HCT116 (cell line): Measurements from ENCODE around the gene SRRM1. TPM values are rescaled to one million over a fixed set of nuclear protein-coding genes. Genes with fewer than 3 reads are reported as not detected.
A peak's percentile ranks its signal among the peaks of the same experiment; 100 is the strongest.

Experiments
- ATAC-seq: fragments of 200-7000 bp; cut with Tn5 transposase; 2 replicates; pipeline ENCODE4 v1.9.1; 2020; ENCODE audit warnings: mild to moderate bottlenecking, moderate library complexity
- BruUV-seq: library from RNA; stranded (reverse); fragments of 400-500 nt; replicated peaks from 2 replicates; lab custom pipeline; 2021; lab: Mats Ljungman, UMichigan
- CTCF ChIA-PET: fragments of 300-600 bp; sonication (Branson Sonifier 250); formaldehyde crosslinking; loops from one replicate; lab custom pipeline; 2021; ENCODE audit warnings: antibody characterized with exemption; lab: Charles Lee
- POLR2A ChIA-PET: fragments of 300-600, 350-600 bp; sonication (Branson Sonifier 250); formaldehyde crosslinking; loops from one replicate; lab custom pipeline; 2021; ENCODE audit warnings: antibody characterized with exemption; lab: Charles Lee
- RAD21 ChIA-PET, 2 experiments: fragments of 300-600 bp; sonication (Branson Sonifier 250); formaldehyde crosslinking; loops; one replicate each; lab custom pipeline; 2023; ENCODE audit warnings: low total read pairs in 2 of 2; ENCODE audit not compliant: uncharacterized antibody in 2 of 2, unreplicated experiment in 2 of 2, low non-redundant PET in 1 of 2; lab: Charles Lee
- DNase-seq: peaks from one replicate; pipeline ENCODE4 v3.0.0-alpha.2; 2010; ENCODE audit warnings: low read depth, low spot score
- H2AFZ ChIP-seq: fragments of 200-600 bp; shearing (Covaris generic), sonication (generic); 2 replicates; pipeline ENCODE4 v1.6.1; 2017; ENCODE audit warnings: low read depth, mixed run types, mixed read lengths, antibody characterized with exemption, low read length; ENCODE audit not compliant: poor library complexity, severe bottlenecking
- H3K27ac ChIP-seq: 2 replicates; pipeline ENCODE4 v1.5.1; 2012; ENCODE audit warnings: low read depth, low read length
- H3K27me3 ChIP-seq: fragments of 200-600 bp; sonication (generic); 2 replicates; pipeline ENCODE4 v1.6.1; 2016; ENCODE audit warnings: mixed run types, low read length, mixed read lengths; ENCODE audit not compliant: insufficient read depth
- H3K36me3 ChIP-seq, 2 experiments: fragments of 200-500 bp in 1 of 2; fragments of 200-600 bp in 1 of 2; sonication (Bioruptor generic) in 1 of 2; sonication (generic) in 1 of 2; 2 replicates each; pipeline versions ENCODE4 v1.5.1 to v1.6.1; 2014 to 2016; ENCODE audit warnings: low read length in 2 of 2, inconsistent platforms in 1 of 2, mixed read lengths in 1 of 2, mixed run types in 1 of 2; ENCODE audit not compliant: insufficient read depth in 2 of 2, control insufficient read depth in 1 of 2
- H3K4me1 ChIP-seq, 2 experiments: fragments of 200-600 bp in 1 of 2; sonication (generic) in 1 of 2; 2 replicates each; pipeline versions ENCODE4 v1.5.1 to v1.6.1; 2012 to 2017; ENCODE audit warnings: low read length in 2 of 2, inconsistent platforms in 1 of 2, mild to moderate bottlenecking in 1 of 2, mixed read lengths in 1 of 2, mixed run types in 1 of 2, moderate library complexity in 1 of 2; ENCODE audit not compliant: insufficient read depth in 2 of 2, control insufficient read depth in 1 of 2
- H3K4me2 ChIP-seq: fragments of 200-600 bp; sonication (generic); 2 replicates; pipeline ENCODE4 v1.6.1; 2017; ENCODE audit warnings: mixed run types, low read length, mixed read lengths
- H3K4me3 ChIP-seq, 2 experiments: fragments of 200-600 bp in 1 of 2; sonication (generic) in 1 of 2; replicated peaks in 1 of 2; 2 replicates each; pipeline ENCODE4 v1.5.1; 2011 to 2016; ENCODE audit warnings: low read length in 2 of 2, control low read depth in 1 of 2, low read depth in 1 of 2, mild to moderate bottlenecking in 1 of 2, mixed read lengths in 1 of 2, mixed run types in 1 of 2
- H3K79me2 ChIP-seq: fragments of 200-600 bp; sonication (generic); 2 replicates; pipeline ENCODE4 v1.6.1; 2017; ENCODE audit warnings: mild to moderate bottlenecking, mixed run types, low read length, moderate library complexity, mixed read lengths; ENCODE audit not compliant: insufficient read depth
- H3K9ac ChIP-seq: fragments of 200-600 bp; sonication (generic); 2 replicates; pipeline ENCODE4 v1.6.1; 2016; ENCODE audit warnings: low read length, mixed read lengths
- H3K9me2 ChIP-seq: fragments of 200-600 bp; sonication (generic), shearing (Covaris generic); 2 replicates; pipeline ENCODE4 v1.6.1; 2017; ENCODE audit warnings: mixed run types, mild to moderate bottlenecking, moderate library complexity; ENCODE audit not compliant: insufficient read depth
- H3K9me3 ChIP-seq, 2 experiments: fragments of 200-500 bp in 1 of 2; fragments of 200-600 bp in 1 of 2; sonication (Bioruptor generic) in 1 of 2; sonication (generic) in 1 of 2; 2 replicates each; pipeline ENCODE4 v1.6.1; 2014 to 2017; ENCODE audit warnings: low read length in 2 of 2, mixed read lengths in 2 of 2, inconsistent platforms in 1 of 2, low read depth in 1 of 2, mild to moderate bottlenecking in 1 of 2, mixed run types in 1 of 2, moderate library complexity in 1 of 2; ENCODE audit not compliant: control insufficient read depth in 1 of 2, insufficient read depth in 1 of 2
- H4K20me1 ChIP-seq: fragments of 200-600 bp; sonication (generic), shearing (Covaris generic); 2 replicates; pipeline ENCODE4 v1.6.1; 2017; ENCODE audit warnings: mixed run types, mild to moderate bottlenecking, moderate library complexity; ENCODE audit not compliant: insufficient read depth
- ELF1 ChIP-seq: IDR thresholded peaks from 2 replicates; pipeline ENCODE4 v1.6.1; 2012; ENCODE audit warnings: low read depth, borderline replicate concordance
- EZH2 ChIP-seq: fragments of 200-600 bp; sonication (generic); IDR thresholded peaks from 2 replicates; pipeline ENCODE4 v1.6.1; 2017; ENCODE audit warnings: antibody characterized with exemption, mixed run types
- POLR2AphosphoS5 ChIP-seq: IDR thresholded peaks from 2 replicates; pipeline ENCODE4 v1.6.1; 2011; ENCODE audit warnings: mild to moderate bottlenecking, low read depth, low read length, moderate library complexity
- RAD21 ChIP-seq: IDR thresholded peaks from 2 replicates; pipeline ENCODE4 v1.6.1; 2012; ENCODE audit warnings: low read depth, mild to moderate bottlenecking
- SRF ChIP-seq: IDR thresholded peaks from 2 replicates; pipeline ENCODE4 v1.6.1; 2012; ENCODE audit warnings: low read depth
- TCF7L2 ChIP-seq: IDR thresholded peaks from 2 replicates; pipeline ENCODE4 v1.7.0; 2011; ENCODE audit warnings: borderline replicate concordance, inconsistent platforms; ENCODE audit not compliant: insufficient read depth, insufficient read length; ENCODE audit errors: extremely low read depth
- ZFX ChIP-seq: fragments of 450-650 bp; IDR thresholded peaks from 2 replicates; pipeline ENCODE4 v1.6.1; 2017
- intact Hi-C: fragments of 100-400 bp; cut with micrococcal nuclease; formaldehyde crosslinking; loops from 2 replicates; pipeline ENCODE4 v1.10.0; 2022
- total RNA-seq: library from RNA; stranded (reverse); gene quantifications from one replicate; pipeline ENCODE4 v1.2.1, GENCODE V29; 2021; ENCODE audit not compliant: unreplicated experiment
- TF ChIP-seq, protein P1 (sequence below): IDR thresholded peaks from 2 replicates; pipeline ENCODE4 v1.6.1; 2012
- TF ChIP-seq, protein P2 (sequence below): IDR thresholded peaks from 2 replicates; pipeline ENCODE4 v1.6.1; 2012; ENCODE audit warnings: low read depth

Gene SRRM1
- total RNA-seq, 1 experiment from 2014 or later, result 184 TPM

DNA sequence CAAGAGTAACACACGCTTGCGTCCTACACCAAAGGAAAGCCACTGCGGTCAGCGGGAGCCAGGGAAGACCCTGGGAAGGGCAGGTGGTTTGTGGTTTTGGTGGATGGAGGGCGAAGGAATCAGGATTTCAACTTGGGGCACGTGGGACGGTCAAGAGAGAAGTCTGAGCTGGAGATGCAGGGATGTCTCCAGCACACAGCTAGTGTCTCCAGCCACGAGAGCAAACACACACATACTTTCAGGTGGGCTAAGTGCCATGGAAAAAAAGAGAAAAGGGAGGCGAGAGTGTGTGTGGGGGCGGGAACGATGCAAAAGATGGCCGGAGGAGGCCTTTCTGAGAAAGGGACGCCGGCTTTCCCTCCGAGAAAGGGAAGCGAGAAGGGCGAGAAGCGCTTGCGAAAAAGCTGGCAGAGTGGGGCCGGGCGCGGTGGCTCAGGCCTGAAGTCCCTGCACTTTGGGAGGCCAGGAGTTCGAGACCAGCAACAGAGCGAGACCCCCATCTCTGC, 1.4 kb upstream of the SRRM1 start:
- H3K4me1 ChIP-seq, result peaks cover 21 to 26% of the 10 kb centered on the region in 2 experiments; a peak in 3 of 4 replicates
- intact Hi-C loops, result no loop called here
- POLR2A ChIA-PET, result interaction anchor here (1.3 kb wide), 1 partner anchor 104 kb away, joined by 3 read pairs; the partner anchor contains the start of gene CLIC4

More for the DNA sequence above, 1.4 kb upstream of the SRRM1 start:
- TF ChIP-seq, protein P1, sequence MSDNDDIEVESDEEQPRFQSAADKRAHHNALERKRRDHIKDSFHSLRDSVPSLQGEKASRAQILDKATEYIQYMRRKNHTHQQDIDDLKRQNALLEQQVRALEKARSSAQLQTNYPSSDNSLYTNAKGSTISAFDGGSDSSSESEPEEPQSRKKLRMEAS, result no peak
- TF ChIP-seq SRF, result no peak
- TF ChIP-seq ELF1, result no peak
- TF ChIP-seq, protein P2, sequence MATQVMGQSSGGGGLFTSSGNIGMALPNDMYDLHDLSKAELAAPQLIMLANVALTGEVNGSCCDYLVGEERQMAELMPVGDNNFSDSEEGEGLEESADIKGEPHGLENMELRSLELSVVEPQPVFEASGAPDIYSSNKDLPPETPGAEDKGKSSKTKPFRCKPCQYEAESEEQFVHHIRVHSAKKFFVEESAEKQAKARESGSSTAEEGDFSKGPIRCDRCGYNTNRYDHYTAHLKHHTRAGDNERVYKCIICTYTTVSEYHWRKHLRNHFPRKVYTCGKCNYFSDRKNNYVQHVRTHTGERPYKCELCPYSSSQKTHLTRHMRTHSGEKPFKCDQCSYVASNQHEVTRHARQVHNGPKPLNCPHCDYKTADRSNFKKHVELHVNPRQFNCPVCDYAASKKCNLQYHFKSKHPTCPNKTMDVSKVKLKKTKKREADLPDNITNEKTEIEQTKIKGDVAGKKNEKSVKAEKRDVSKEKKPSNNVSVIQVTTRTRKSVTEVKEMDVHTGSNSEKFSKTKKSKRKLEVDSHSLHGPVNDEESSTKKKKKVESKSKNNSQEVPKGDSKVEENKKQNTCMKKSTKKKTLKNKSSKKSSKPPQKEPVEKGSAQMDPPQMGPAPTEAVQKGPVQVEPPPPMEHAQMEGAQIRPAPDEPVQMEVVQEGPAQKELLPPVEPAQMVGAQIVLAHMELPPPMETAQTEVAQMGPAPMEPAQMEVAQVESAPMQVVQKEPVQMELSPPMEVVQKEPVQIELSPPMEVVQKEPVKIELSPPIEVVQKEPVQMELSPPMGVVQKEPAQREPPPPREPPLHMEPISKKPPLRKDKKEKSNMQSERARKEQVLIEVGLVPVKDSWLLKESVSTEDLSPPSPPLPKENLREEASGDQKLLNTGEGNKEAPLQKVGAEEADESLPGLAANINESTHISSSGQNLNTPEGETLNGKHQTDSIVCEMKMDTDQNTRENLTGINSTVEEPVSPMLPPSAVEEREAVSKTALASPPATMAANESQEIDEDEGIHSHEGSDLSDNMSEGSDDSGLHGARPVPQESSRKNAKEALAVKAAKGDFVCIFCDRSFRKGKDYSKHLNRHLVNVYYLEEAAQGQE, result no peak
- no peak for TF ChIP-seq EZH2
- no peak for TF ChIP-seq ZFX
- no peak for TF ChIP-seq RAD21
- TF ChIP-seq TCF7L2, result no peak
- TF ChIP-seq POLR2AphosphoS5, result no peak
- peaks cover 17% of the 10 kb centered on the region; the same call in 1 of the 2 replicates for H4K20me1 ChIP-seq
- ChIA-PET RAD21 (no interaction called here), CTCF (interaction anchor here (0.6 to 1.4 kb wide), 2 partner anchors 106 to 193 kb away, joined by 3 read pairs; no protein-coding TSS in a partner anchor)
- H3K36me3 ChIP-seq, result peaks cover 6 to 13% of the 10 kb centered on the region in 2 experiments; a peak in 3 of 4 replicates
- peak overlapping the region; percentile 76 to 84 for H3K4me3 ChIP-seq
- DNase-seq (no peak), ATAC-seq (no peak)
- no peaks in the 10 kb centered on the region for H3K9me2 ChIP-seq
- no TSS peak for BruUV-seq
- H2AFZ ChIP-seq, result no peak overlapping the region
- no peaks in the 10 kb centered on the region for H3K9me3 ChIP-seq
- no peaks in the 10 kb centered on the region for H3K27me3 ChIP-seq
- H3K27ac ChIP-seq, result peak overlapping the region; percentile 99
- H3K79me2 ChIP-seq, result peaks cover 36% of the 10 kb centered on the region
- H3K4me2 ChIP-seq, result peak overlapping the region; percentile 75
- H3K9ac ChIP-seq, result peak overlapping the region; percentile 96
